GM19397 (cell line): ENCODE measurements around the gene TMEM151A.

ENCODE experiments used
- ATAC-seq: cut with Tn5 transposase; IDR thresholded peaks from one replicate; pipeline ENCODE4 v1.9.1; 2021; ENCODE audit warnings: mild to moderate bottlenecking, moderate library complexity; ENCODE audit not compliant: unreplicated experiment

The TMEM151A gene

DNA sequence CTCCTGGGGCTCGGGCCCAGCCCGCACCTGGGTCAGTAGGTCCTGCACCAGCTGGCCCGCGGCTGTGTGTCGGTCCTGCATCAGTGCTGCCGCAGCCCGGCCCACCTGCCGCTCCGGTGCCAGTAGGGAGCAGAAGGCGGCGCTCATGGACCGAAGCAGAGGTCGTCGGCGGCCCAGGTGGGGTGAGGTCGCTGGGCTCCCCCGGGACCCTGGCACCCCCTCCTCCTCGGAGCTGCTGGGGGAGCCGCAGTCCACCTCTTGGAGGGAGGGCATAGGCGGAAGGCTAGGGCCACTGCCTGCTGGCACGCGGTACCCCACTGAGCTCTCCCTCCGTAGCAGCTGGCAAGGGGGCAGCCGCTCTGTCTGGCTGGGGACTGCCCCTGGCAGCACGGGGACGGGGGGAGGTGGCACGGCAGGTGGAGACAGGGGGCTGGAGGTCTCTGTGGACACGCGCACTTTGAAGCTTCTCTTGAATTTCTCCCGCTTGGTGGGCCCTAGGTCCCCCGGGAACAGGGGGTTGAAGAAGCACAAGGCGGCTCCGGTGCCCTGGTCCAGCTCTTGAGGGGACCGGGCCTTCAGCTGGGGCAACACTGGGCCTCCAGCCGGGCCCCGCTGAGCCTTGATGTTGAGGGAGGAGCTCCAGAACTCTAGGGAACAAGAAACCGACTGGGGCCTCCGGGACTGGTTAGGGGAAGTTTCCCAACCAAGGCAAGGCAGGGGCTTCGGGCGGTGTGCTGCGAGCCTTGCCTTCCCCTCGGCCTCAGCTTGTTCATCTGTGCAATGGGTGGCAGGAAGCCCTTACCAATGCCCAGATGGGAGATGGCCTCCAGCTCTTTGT lies 43.1 kb downstream of the TMEM151A start:
- ATAC-seq = no peak

DNA sequence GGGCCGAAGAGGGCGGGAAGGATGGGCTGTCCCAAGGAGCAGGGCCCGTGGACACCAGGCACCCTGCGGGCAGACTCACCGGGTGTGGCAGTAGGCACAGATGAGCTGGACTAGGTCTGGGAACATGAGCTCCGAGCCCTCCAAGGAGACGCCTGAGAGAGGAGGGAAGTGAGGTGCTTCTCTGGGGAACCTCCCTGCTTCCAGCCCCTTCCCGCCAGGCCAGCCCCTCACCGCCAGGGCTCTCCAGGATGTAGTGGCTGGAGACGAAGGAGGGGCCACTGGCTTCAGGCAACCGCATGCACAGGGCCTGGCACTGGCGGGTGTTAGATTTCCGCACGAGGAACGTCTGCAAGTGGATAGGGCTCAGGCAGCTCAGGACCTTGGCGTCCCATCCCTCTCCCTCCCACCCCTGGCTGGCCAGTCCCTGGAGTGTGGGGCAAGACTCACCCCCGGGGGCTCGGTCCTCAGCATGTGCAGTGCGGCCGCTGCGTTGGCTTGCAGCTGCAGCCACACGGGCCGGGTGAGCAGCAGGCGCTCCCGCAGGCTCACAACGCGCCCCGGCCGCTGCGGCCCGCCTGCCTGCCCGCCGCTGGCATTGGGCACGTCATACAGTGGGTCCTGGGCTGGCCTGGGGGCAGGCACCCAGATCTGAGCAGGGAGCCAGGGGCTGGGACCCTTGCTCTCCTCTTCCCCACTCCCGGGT lies 44.0 kb downstream of the TMEM151A start:
- ATAC-seq = no peak

DNA sequence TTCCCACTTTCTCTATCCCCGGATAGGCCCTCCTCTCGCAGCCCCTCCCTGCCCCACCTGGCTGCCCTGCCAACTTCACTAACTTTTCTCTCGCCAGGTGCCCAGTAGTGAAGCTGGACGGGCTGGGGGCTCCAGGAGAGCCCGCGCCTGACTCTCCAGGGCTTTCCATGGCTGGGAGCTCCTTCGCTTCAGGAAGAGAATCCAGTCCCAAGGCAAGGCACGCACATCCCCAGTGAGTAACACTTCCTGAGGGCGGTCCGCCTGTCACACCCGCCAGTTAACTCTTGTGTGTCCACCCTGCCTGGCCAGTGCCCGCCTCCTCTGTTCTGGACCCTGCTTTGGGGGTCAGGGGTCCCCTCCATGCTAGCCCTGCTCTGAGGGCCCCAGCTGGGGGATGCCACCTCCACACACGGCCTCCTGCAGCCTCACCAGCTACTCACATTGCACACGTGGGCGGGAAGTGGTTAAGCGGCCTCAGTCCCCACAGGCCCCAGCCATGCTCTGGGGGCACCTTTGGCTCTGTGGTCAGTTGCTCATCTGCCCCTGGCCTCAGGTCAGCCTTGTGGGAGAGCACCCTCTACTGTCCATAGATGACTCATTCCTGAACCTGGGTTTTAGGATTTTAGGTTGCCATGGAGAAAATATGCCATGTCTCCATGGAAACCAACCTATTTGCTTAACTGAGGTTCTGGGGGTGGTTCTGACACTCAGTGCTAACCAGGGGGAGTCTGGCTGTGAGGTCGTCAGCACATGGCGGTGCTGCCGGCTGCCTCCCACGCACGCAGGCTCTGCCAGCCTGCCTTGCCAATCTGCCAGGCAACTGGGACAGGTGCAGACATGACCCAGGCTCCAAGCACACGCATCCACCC lies 44.8 kb downstream of the TMEM151A start, which contains the start of gene RIN1:
Gene RIN1, minus strand, starts transcription at position 201 of the 869 bp plus-strand sequence. Its CDS starts 32 bp downstream, at position 169.
- peak; percentile 56 for ATAC-seq

DNA sequence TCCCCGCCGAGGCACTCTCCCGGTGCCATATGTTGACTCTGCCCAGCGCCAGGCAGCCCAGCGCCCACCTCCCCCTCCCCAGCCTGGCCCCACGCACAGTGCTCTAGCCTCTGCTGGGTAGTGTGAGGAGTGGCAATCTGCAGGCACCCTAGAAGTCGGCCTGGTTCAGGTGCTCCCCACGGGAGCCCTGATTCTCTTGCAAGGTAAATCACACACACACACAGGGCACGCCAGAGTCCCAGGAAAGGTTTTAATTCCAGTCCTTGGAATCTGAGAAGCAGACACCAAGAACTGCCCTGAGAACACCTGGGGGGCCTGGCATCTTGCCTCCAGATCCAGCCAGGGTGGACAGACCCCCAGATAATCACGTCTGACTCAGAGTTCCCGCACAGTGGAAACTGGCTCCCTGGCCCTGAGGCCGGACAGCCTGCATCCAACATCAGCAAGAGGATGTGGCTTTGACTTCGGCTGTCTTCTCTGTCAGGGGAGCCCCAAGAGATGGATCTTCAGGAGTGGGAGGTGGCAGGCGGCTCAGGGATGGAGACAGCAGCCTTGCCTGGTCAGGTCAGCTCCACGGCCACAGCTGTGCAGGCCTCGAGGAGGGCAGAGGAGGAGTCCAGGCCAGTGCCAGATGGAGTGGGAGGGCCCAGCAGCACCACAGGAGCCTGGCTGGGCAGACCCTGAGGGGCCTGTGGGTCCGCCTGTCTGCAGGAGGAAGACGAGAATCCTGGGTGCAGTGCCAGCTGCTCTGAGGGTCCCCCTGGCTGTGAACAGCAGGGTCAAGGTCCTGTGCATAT lies 45.6 kb downstream of the TMEM151A start:
- ATAC-seq = no peak

DNA sequence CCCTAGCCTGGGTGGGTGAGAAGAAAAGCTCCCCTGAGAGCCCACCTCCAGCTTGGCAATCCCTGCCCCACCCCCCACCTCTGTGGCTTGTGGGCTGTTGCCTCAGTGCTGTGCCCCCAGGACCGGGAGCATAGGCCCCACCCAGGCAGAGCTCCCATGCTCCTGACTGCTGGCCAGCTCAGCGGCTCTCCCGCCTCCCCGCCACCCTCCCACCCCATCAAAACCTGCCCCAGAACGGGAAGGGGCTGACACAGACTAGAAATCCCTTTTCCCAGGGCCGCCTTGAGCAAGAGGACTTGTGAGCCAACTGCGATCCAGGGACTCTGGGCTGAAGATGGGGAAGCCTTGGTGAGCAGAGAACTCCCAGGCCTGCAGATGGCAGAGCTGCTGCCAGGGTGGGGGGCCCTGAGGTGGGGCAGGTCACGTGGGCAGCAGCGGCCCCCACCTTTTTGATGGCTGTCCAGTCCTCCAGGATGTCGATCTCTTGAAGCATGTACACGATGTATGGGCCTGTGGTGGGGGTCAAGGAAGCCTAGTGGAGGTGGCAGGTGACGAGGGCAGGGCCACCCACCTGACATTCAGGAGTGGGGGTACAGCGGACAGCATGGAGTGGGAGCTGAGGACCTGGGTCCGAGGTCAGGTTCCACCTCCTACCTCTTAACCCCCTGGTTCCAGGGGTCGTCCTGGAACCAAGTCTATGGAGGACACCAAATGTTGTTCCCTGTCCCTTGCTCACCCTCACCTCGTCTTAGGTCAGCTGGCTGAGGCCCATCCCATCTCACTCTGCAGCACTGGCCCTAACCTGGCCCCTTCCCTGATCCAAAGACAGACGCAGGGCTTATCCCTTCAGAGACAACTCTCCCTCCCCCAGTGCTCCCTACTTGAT lies 46.8 kb downstream of the TMEM151A start:
- no peak for ATAC-seq

DNA sequence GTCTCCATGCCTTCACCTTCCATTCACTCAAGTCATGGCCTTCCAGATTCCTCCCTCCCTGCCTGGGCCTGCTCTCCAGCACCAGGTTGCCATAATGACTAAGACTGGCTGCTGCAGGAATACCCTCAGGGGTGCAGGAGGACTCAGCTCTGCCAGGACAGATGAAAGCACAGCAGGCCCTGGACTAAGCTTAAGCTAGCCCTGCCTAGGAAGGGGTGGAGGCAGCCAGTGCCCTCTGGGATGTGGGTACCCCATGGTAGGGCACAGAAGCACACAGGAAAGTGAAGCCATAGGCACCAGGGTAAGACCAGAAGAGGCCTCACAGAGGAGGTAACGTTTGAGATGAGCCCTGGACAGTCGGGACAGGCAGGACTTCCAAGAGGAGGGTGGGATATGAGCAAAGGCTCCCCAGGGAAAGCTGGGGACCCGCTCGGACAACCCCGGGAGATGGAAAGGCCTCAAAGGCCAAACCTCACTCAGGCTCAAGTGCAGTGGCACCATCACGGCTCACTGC lies 47.5 kb downstream of the TMEM151A start:
- ATAC-seq = no peak

DNA sequence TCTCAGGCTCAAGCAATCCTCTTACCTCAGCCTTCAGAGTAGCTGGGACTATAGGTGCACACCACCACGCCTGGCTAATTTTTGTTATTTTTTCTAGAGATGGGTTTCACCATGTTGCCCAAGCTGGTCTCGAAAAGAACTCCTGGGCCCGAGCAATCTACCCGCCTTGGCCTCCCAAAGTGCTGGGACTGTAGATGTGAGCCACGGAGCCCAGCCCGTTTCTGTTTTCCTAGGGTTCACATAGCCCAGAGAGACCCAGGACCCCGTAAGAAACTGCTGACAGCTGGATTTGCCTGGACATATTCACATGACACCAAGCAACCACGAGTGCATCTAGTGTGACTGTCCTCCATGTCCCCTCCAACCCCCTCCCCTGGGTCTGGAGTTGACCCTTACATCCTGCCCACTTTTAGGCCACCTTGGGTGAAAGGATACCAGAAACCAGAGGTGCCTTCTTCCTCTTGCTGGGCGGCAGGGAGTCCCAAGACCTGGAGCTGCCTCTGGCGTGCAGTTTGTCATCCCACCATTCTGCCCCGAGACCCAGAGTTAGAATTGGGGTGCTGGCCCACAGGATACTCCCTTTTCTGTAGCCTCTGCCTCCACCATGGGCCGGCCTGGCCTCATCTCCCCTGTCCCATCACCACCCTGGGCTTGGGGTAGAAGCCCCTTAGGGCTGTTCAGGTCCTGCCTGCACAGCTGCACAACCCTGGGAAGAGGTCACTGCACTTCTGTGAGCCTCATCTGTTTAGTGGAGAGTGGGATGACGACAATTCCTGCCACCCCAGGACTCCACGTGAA lies 48.2 kb downstream of the TMEM151A start:
- ATAC-seq = no peak

DNA sequence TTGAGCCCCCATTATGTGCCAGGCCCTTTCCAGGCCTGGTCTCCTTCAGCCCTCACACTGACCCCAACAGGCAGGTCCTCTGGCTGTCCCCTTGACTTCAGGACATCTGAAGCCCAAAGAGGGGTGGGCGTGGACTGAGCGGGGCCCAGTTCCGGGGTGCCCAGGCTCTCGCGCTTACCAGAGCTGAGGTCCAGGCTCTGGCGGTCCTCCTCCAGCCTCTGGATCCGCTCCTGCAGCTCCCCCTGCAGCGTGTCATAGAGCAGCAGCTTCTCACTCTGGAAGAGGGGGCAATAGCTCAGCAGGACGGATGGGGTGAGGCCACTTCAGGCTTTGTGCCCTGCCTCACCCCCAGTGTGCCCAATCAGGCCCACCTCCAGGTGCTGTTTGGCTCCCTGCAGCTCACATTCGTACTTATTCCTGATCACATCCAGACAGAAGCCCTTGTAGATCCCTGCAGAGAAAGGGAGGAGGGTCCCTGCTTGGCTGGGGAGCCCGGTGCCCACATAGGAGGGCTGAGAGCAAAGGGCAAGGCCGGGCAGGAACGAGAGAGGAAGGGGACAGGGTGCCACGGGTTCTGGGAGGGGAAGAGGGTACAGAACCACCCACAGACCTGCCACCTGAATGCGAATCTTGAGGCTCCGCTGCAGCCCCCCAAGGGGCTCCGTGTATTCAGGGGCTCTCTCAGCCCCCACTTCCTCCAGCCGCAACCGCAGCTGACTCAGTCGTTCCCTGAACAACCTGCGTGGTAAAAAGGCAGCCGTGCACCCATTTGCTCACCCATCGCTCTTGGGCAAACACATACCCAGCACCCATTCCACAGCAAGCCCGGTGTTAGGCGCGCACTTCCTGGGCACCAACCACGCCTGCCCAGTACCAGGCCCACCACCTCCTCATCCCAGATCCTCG lies 49.2 kb downstream of the TMEM151A start:
- no peak for ATAC-seq

DNA sequence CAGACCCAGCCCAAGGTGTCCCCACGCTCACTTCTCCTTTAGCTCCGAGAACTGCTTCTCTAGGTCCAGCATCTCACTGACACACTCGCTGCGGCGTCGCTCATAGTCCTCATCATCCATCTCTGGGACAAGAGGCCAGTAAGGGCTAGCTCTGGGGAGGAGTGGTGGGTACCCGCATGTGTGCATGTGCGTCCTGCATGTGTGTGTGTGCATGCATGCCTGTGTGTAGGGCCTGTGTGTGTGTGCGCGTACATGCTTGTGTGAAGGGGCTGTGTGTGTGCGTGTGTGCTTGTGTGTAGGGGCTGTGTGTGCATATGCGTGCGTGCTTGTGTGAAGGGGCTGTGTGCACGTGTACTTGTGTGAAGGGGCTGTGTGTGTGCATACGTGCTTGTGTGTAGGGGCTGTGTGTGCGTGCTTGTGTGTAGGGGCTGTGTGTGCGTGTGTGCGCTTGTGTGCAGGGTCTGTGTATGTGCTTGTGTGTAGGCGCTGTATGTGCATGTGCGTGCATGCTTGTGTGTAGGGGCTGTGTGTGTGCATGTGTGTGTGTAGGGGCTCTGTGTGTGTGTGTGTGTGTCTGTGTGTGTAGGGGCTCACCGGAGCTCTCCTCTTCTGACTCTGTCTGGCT lies 49.9 kb downstream of the TMEM151A start:
- no peak for ATAC-seq

DNA sequence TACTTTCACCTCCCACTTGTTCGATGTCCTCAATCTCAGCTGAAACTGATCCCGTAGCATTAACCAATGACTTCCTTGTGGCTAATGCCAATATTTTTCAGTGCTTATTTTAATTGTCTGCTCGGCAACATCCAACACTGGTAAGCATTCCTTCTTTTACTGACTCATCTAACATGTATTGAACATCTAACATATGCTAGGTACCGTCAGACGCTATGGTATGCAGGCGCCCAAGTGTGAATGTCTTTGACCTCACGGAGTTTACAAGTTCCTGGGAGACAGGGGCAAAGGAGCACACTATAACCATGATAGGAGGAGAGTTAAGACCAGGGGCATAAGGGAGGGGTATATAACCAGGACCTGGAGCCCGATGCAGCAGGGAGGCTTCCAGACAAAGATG lies 51.5 kb downstream of the TMEM151A start:
- no peak for ATAC-seq

DNA sequence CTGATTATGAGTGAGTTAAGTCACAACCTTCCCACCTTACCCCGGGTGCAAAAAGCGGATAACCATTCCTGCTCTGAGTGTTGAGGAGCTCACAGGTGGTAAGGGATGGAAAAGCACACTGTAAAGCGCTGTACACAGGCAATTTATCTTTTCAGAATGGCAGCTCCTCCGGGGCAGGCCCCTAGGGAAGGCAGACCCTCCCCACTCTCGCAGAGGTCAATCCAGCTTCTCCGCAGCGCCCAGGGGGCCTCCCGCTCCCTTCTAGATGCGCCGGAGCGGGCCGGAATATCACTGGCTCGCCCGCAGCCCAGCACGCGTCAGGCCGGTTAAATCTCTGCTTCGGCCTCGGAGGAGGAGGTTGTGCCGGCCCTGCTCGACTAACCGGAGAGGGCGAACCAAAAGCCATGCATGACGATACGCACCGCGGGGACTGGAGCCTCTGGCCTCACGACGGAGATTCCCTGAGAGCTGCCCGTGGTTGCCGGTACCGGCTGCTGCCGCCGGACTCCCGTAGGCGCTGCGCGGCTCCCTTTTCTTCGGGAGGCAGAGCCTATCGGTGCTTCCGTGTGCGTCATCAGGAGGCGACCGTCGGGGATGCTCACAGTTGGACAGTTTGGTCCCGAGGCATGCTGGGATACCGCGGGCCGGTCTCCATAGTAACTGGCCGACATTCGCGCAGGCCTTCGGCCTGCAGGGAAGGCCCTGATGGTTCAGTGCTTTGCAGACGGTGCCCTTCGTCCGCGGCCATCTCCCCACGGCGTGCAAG lies 53.0 kb downstream of the TMEM151A start, which contains the start of gene BRMS1:
Gene BRMS1, minus strand, starts transcription at position 555 of the 766 bp plus-strand sequence. CDS start 2,870 bp downstream, outside the sequence.
- peak; percentile 66 for ATAC-seq

DNA sequence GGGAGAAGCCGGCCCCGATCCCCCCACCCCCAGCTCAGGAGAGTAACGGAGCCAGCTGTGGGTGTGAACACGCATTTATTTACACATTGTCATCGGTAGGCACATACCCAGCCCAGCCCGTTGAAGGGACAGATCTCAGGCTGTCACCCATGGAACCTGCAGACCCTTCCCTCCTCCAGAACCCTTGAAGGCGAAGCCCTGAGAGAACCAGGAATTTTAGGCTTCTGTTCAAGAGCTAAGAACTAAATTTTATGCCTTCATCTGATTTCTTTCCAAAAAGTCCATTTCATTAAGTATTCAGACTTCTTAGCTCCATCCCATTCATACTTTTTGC lies 53.6 kb downstream of the TMEM151A start:
- peak; percentile 9 for ATAC-seq
